Esophagus (tissue), 2 donors: ENCODE results near the gene FUCA1. TPM values are rescaled to one million over a fixed set of nuclear protein-coding genes. Genes with fewer than 3 reads are reported as not detected.
"Not testable (repeated sequence)": the region's sequence is repeated elsewhere in the genome, so short reads cannot be mapped to it uniquely, and the experiment has no call there.

Experiments
- H3K27ac ChIP-seq, 2 donors: one replicate each; pipeline ENCODE4 v1.5.1; 2013; ENCODE audit warnings: low read depth in 2 of 2, mild to moderate bottlenecking in 2 of 2, inconsistent platforms in 1 of 2, low read length in 1 of 2, moderate library complexity in 1 of 2
- H3K27me3 ChIP-seq, 2 donors: one replicate each; pipeline ENCODE4 v1.6.1; 2013; ENCODE audit warnings: low read length in 2 of 2, control low read depth in 1 of 2, mild to moderate bottlenecking in 1 of 2; ENCODE audit not compliant: insufficient read depth in 2 of 2, control insufficient read depth in 1 of 2
- H3K36me3 ChIP-seq, 2 donors: one replicate each; pipeline ENCODE4 v1.6.1; 2013; ENCODE audit warnings: low read length in 1 of 2; ENCODE audit not compliant: control insufficient read depth in 2 of 2, insufficient read depth in 2 of 2
- H3K4me1 ChIP-seq, 2 donors: one replicate each; pipeline ENCODE4 v1.6.1; 2013; ENCODE audit warnings: low read length in 1 of 2; ENCODE audit not compliant: control insufficient read depth in 2 of 2, insufficient read depth in 2 of 2
- H3K4me3 ChIP-seq, 2 donors: one replicate each; pipeline ENCODE4 v1.5.1; 2013; ENCODE audit warnings: low read length in 2 of 2, mild to moderate bottlenecking in 2 of 2, low read depth in 1 of 2, moderate library complexity in 1 of 2
- H3K9me3 ChIP-seq, 2 donors: one replicate each; pipeline ENCODE4 v1.6.1; 2013; ENCODE audit warnings: mild to moderate bottlenecking in 2 of 2, low read depth in 1 of 2, low read length in 1 of 2, moderate library complexity in 1 of 2; ENCODE audit not compliant: control insufficient read depth in 2 of 2, insufficient read depth in 1 of 2
- WGBS, 2 donors: extraction: QIAGEN DNeasy Blood & Tissue Kit; methylation state at CpG; one replicate each; pipeline ENCODE4 v1.1.7; 2013; 5-methylcytosine and 5-hydroxymethylcytosine counted together
- polyA plus RNA-seq, 2 donors: library from polyadenylated mRNA; stranded (reverse); fragments of 200-250 nt; gene quantifications; one replicate each; pipeline ENCODE4 v1.2.3, GENCODE V29; 2013
- donor health status: healthy with polysubstance abuse.
- donor health status: Bipolar disorder and iron deficiency.

Gene FUCA1
- polyA plus RNA-seq, 2 donors: 7.3 to 10.2 TPM

GRCh38 chr1:23869051-23869450, 961 bp upstream of the FUCA1 start:
- H3K4me3 ChIP-seq: peak overlapping the region in 1 of 2 donors; percentile 69
- no peaks in the 10 kb centered on the region for H3K9me3 ChIP-seq
- H3K27ac ChIP-seq: no peak overlapping the region
- H3K36me3 ChIP-seq: no peaks in the 10 kb centered on the region
- peaks cover 0 to 3% of the 10 kb centered on the region in 2 donors for H3K4me1 ChIP-seq
- H3K27me3 ChIP-seq: no peaks in the 10 kb centered on the region
- 57 to 64% methylated on average over 10 of the region's 10 CpGs for WGBS, 2 donors

GRCh38 chr1:23868557-23869016, 497 bp upstream of the FUCA1 start:
- Histone ChIP-seq H3K27ac (peak overlapping the region; percentile 70 to 72), H3K4me3 (peak overlapping the region; percentile 69 to 84), H3K27me3 (no peaks in the 10 kb centered on the region), H3K36me3 (no peaks in the 10 kb centered on the region), H3K9me3 (no peaks in the 10 kb centered on the region), H3K4me1 (peaks cover 0 to 3% of the 10 kb centered on the region in 2 donors)
- 13 to 15% methylated on average over 20 of the region's 20 CpGs for WGBS, 2 donors

- peak overlapping the region in 1 of 2 donors; percentile 68 for H3K27ac ChIP-seq
- no peaks in the 10 kb centered on the region for H3K27me3 ChIP-seq
- peaks cover 0 to 3% of the 10 kb centered on the region in 2 donors for H3K4me1 ChIP-seq
- no peaks in the 10 kb centered on the region for H3K9me3 ChIP-seq
- WGBS, 2 donors: 2 to 3% methylated on average over 16 to 17 of the region's 17 CpGs
- peaks cover 0 to 2% of the 10 kb centered on the region in 2 donors for H3K36me3 ChIP-seq
- H3K4me3 ChIP-seq: peak overlapping the region; percentile 69 to 84
Observed at GRCh38 chr1:23867542-23867894, 572 bp downstream of the FUCA1 start.

GRCh38 chr1:23865543-23865930, 2.6 kb downstream of the FUCA1 start:
- H3K36me3 ChIP-seq: peaks cover 0 to 4% of the 10 kb centered on the region in 2 donors
- peaks cover 0 to 3% of the 10 kb centered on the region in 2 donors for H3K4me1 ChIP-seq
- no peaks in the 10 kb centered on the region for H3K9me3 ChIP-seq
- H3K27me3 ChIP-seq: no peaks in the 10 kb centered on the region
- 85 to 91% methylated on average over 4 of the region's 4 CpGs for WGBS, 2 donors
- H3K27ac ChIP-seq: no peak overlapping the region
- H3K4me3 ChIP-seq: no peak overlapping the region

- Histone ChIP-seq H3K9me3 (no peaks in the 10 kb centered on the region), H3K27ac (no peak overlapping the region), H3K4me3 (no peak overlapping the region), H3K36me3 (peaks cover 0 to 4% of the 10 kb centered on the region in 2 donors), H3K27me3 (no peaks in the 10 kb centered on the region), H3K4me1 (peaks cover 0 to 3% of the 10 kb centered on the region in 2 donors)
- WGBS, 2 donors: 93 to 94% methylated on average over 13 of the region's 13 CpGs
Observed at GRCh38 chr1:23864801-23865542, 3.1 kb downstream of the FUCA1 start.

- H3K4me1 ChIP-seq: peaks cover 0 to 3% of the 10 kb centered on the region in 2 donors
- 74 to 81% methylated on average over 3 of the region's 3 CpGs for WGBS, 2 donors
- no peak overlapping the region for H3K27ac ChIP-seq
- no peaks in the 10 kb centered on the region for H3K9me3 ChIP-seq
- no peak overlapping the region for H3K4me3 ChIP-seq
- H3K27me3 ChIP-seq: no peaks in the 10 kb centered on the region
- peaks cover 2 to 4% of the 10 kb centered on the region in 2 donors for H3K36me3 ChIP-seq
Observed at GRCh38 chr1:23862640-23863039, 5.5 kb downstream of the FUCA1 start.

GRCh38 chr1:23854568-23854967, 13.5 kb downstream of the FUCA1 start:
- Histone ChIP-seq H3K36me3 (peaks cover 0 to 4% of the 10 kb centered on the region in 2 donors), H3K9me3 (no peaks in the 10 kb centered on the region), H3K4me1 (no peaks in the 10 kb centered on the region), H3K27me3 (no peaks in the 10 kb centered on the region), H3K4me3 (no peak overlapping the region), H3K27ac (no peak overlapping the region)
- 30 to 45% methylated on average over 2 of the region's 2 CpGs for WGBS, 2 donors

GRCh38 chr1:23853124-23853523, 15.0 kb downstream of the FUCA1 start:
- 88 to 97% methylated on average over 14 to 30 of the region's 34 CpGs for WGBS, 2 donors
- not testable (repeated sequence) for H3K4me1 ChIP-seq, H3K27ac ChIP-seq, H3K27me3 ChIP-seq, H3K36me3 ChIP-seq, H3K4me3 ChIP-seq, H3K9me3 ChIP-seq

GRCh38 chr1:23851406-23851805, 16.7 kb downstream of the FUCA1 start:
- H3K27ac ChIP-seq, H3K27me3 ChIP-seq, H3K4me1 ChIP-seq, H3K4me3 ChIP-seq, H3K36me3 ChIP-seq, H3K9me3 ChIP-seq: not testable (repeated sequence)
